ENCODE results near the gene ATF4.
"Not testable (repeated sequence)": the region's sequence is repeated elsewhere in the genome, so short reads cannot be mapped to it uniquely, and the experiment has no call there.

GRCh38 chr22:39521106-39521885, 934 bp downstream of the ATF4 start:
- TF ChIP-seq, protein P1, sequence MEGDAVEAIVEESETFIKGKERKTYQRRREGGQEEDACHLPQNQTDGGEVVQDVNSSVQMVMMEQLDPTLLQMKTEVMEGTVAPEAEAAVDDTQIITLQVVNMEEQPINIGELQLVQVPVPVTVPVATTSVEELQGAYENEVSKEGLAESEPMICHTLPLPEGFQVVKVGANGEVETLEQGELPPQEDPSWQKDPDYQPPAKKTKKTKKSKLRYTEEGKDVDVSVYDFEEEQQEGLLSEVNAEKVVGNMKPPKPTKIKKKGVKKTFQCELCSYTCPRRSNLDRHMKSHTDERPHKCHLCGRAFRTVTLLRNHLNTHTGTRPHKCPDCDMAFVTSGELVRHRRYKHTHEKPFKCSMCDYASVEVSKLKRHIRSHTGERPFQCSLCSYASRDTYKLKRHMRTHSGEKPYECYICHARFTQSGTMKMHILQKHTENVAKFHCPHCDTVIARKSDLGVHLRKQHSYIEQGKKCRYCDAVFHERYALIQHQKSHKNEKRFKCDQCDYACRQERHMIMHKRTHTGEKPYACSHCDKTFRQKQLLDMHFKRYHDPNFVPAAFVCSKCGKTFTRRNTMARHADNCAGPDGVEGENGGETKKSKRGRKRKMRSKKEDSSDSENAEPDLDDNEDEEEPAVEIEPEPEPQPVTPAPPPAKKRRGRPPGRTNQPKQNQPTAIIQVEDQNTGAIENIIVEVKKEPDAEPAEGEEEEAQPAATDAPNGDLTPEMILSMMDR (conservative IDR thresholded peaks at IDR 0.05; ENCODE audit: low read length): not testable (repeated sequence)
- not testable (repeated sequence) for TF ChIP-seq EZH2phosphoT487 (IDR thresholded peaks at IDR 0.05; ENCODE audit: borderline replicate concordance)

Data from Loucy (cell line).